HEK293 (cell line): Measurements from ENCODE around the gene ATP11C.
A peak's percentile ranks its signal among the peaks of the same experiment; 100 is the strongest.

Experiments used
- KLF1 ChIP-seq: fragments of 450-650 bp; formaldehyde crosslinking; IDR thresholded peaks from 2 replicates; pipeline ENCODE4 v1.5.1; 2016; ENCODE audit warnings: missing biosample characterization, missing genetic modification characterization
- KLF16 ChIP-seq: fragments of 450-650 bp; formaldehyde crosslinking; IDR thresholded peaks from 2 replicates; pipeline ENCODE4 v1.5.1; 2017; ENCODE audit warnings: missing biosample characterization, missing genetic modification characterization
- MYNN ChIP-seq: fragments of 450-650 bp; formaldehyde crosslinking; IDR thresholded peaks from 2 replicates; pipeline ENCODE4 v1.5.1; 2016; ENCODE audit warnings: missing biosample characterization, missing genetic modification characterization, borderline replicate concordance
- PRDM2 ChIP-seq: fragments of 450-650 bp; formaldehyde crosslinking; IDR thresholded peaks from 2 replicates; pipeline ENCODE4 v1.5.1; 2016; ENCODE audit warnings: missing biosample characterization, missing genetic modification characterization, borderline replicate concordance
- ZBTB20 ChIP-seq: fragments of 450-650 bp; formaldehyde crosslinking; IDR thresholded peaks from 2 replicates; pipeline ENCODE4 v1.5.1; 2016; ENCODE audit warnings: missing biosample characterization, missing genetic modification characterization
- ZBTB7A ChIP-seq: fragments of 450-650 bp; formaldehyde crosslinking; IDR thresholded peaks from 2 replicates; pipeline ENCODE4 v1.5.1; 2016; ENCODE audit warnings: low read depth, missing biosample characterization, missing genetic modification characterization
- ZBTB8A ChIP-seq: fragments of 450-650 bp; formaldehyde crosslinking; IDR thresholded peaks from 2 replicates; pipeline ENCODE4 v1.5.1; 2016; ENCODE audit warnings: missing biosample characterization, missing genetic modification characterization
- ZFP41 ChIP-seq: fragments of 450-650 bp; formaldehyde crosslinking; IDR thresholded peaks from 2 replicates; pipeline ENCODE4 v1.5.1; 2016; ENCODE audit warnings: missing biosample characterization, missing genetic modification characterization, borderline replicate concordance
- ZNF112 ChIP-seq: fragments of 450-650 bp; formaldehyde crosslinking; IDR thresholded peaks from 2 replicates; pipeline ENCODE4 v1.5.0; 2017; ENCODE audit warnings: missing biosample characterization, missing genetic modification characterization
- ZNF157 ChIP-seq: fragments of 450-650 bp; formaldehyde crosslinking; IDR thresholded peaks from 2 replicates; pipeline ENCODE4 v1.5.1; 2016; ENCODE audit warnings: missing biosample characterization, missing genetic modification characterization
- ZNF175 ChIP-seq: fragments of 450-650 bp; formaldehyde crosslinking; IDR thresholded peaks from 2 replicates; pipeline ENCODE4 v1.5.1; 2016; ENCODE audit warnings: missing biosample characterization, missing genetic modification characterization
- ZNF221 ChIP-seq: fragments of 450-650 bp; formaldehyde crosslinking; IDR thresholded peaks from 2 replicates; pipeline ENCODE4 v1.5.1; 2017; ENCODE audit warnings: missing biosample characterization, missing genetic modification characterization, borderline replicate concordance
- ZNF266 ChIP-seq: fragments of 450-650 bp; formaldehyde crosslinking; IDR thresholded peaks from 2 replicates; pipeline ENCODE4 v1.5.1; 2016; ENCODE audit warnings: missing biosample characterization, missing genetic modification characterization, low read depth
- ZNF311 ChIP-seq: fragments of 450-650 bp; formaldehyde crosslinking; IDR thresholded peaks from 2 replicates; pipeline ENCODE4 v1.5.1; 2017; ENCODE audit warnings: missing biosample characterization, missing genetic modification characterization, borderline replicate concordance
- ZNF350 ChIP-seq: fragments of 450-650 bp; formaldehyde crosslinking; IDR thresholded peaks from 2 replicates; pipeline ENCODE4 v1.5.0; 2017; ENCODE audit warnings: missing biosample characterization, mild to moderate bottlenecking, missing genetic modification characterization
- ZNF37A ChIP-seq: fragments of 450-650 bp; IDR thresholded peaks from 2 replicates; pipeline ENCODE4 v1.5.1; 2018; ENCODE audit warnings: missing biosample characterization, missing genetic modification characterization
- ZNF426 ChIP-seq: fragments of 450-650 bp; formaldehyde crosslinking; IDR thresholded peaks from 2 replicates; pipeline ENCODE4 v1.5.1; 2017; ENCODE audit warnings: missing biosample characterization, missing genetic modification characterization, mild to moderate bottlenecking, inconsistent platforms, moderate library complexity
- ZNF513 ChIP-seq: fragments of 450-650 bp; IDR thresholded peaks from 2 replicates; pipeline ENCODE4 v1.5.1; 2018; ENCODE audit warnings: missing biosample characterization, missing genetic modification characterization
- ZNF529 ChIP-seq: fragments of 450-650 bp; formaldehyde crosslinking; IDR thresholded peaks from 2 replicates; pipeline ENCODE4 v1.5.1; 2017; ENCODE audit warnings: missing genetic modification characterization, missing biosample characterization; ENCODE audit not compliant: insufficient replicate concordance
- ZNF555 ChIP-seq: fragments of 450-650 bp; formaldehyde crosslinking; conservative IDR thresholded peaks from 2 replicates; pipeline ENCODE4 v1.5.1; 2017; ENCODE audit warnings: missing biosample characterization, mild to moderate bottlenecking, missing genetic modification characterization, inconsistent platforms
- ZNF596 ChIP-seq: fragments of 450-650 bp; IDR thresholded peaks from 2 replicates; pipeline ENCODE4 v1.5.0; 2018; ENCODE audit warnings: missing biosample characterization, mild to moderate bottlenecking, missing genetic modification characterization, moderate library complexity
- ZNF626 ChIP-seq: fragments of 450-650 bp; sonication (Bioruptor Pico); formaldehyde crosslinking; IDR thresholded peaks from 2 replicates; pipeline ENCODE4 v1.5.1; 2018; ENCODE audit warnings: missing biosample characterization, missing genetic modification characterization, inconsistent platforms
- ZNF629 ChIP-seq: fragments of 450-650 bp; formaldehyde crosslinking; IDR thresholded peaks from 2 replicates; pipeline ENCODE4 v1.5.1; 2017; ENCODE audit warnings: missing biosample characterization, missing genetic modification characterization
- ZNF660 ChIP-seq: fragments of 450-650 bp; IDR thresholded peaks from 2 replicates; pipeline ENCODE4 v1.5.1; 2018; ENCODE audit warnings: missing biosample characterization, mild to moderate bottlenecking, missing genetic modification characterization
- ZNF664 ChIP-seq: fragments of 450-650 bp; formaldehyde crosslinking; IDR thresholded peaks from 2 replicates; pipeline ENCODE4 v1.5.1; 2016; ENCODE audit warnings: missing biosample characterization, missing genetic modification characterization
- ZNF776 ChIP-seq: fragments of 450-650 bp; formaldehyde crosslinking; IDR thresholded peaks from 2 replicates; pipeline ENCODE4 v1.5.0; 2017; ENCODE audit warnings: missing biosample characterization, missing genetic modification characterization, borderline replicate concordance
- ZSCAN30 ChIP-seq: fragments of 450-650 bp; IDR thresholded peaks from 2 replicates; pipeline ENCODE4 v1.5.1; 2018; ENCODE audit warnings: missing biosample characterization, mild to moderate bottlenecking, missing genetic modification characterization, moderate library complexity
- TF ChIP-seq, protein P1 (sequence below): fragments of 450-650 bp; formaldehyde crosslinking; IDR thresholded peaks from 2 replicates; pipeline ENCODE4 v1.5.1; 2016; ENCODE audit warnings: missing biosample characterization, missing genetic modification characterization
- TF ChIP-seq, protein P2 (sequence below): fragments of 450-650 bp; formaldehyde crosslinking; IDR thresholded peaks from 2 replicates; pipeline ENCODE4 v1.5.1; 2017; ENCODE audit warnings: missing biosample characterization, missing genetic modification characterization

The ATP11C gene

DNA sequence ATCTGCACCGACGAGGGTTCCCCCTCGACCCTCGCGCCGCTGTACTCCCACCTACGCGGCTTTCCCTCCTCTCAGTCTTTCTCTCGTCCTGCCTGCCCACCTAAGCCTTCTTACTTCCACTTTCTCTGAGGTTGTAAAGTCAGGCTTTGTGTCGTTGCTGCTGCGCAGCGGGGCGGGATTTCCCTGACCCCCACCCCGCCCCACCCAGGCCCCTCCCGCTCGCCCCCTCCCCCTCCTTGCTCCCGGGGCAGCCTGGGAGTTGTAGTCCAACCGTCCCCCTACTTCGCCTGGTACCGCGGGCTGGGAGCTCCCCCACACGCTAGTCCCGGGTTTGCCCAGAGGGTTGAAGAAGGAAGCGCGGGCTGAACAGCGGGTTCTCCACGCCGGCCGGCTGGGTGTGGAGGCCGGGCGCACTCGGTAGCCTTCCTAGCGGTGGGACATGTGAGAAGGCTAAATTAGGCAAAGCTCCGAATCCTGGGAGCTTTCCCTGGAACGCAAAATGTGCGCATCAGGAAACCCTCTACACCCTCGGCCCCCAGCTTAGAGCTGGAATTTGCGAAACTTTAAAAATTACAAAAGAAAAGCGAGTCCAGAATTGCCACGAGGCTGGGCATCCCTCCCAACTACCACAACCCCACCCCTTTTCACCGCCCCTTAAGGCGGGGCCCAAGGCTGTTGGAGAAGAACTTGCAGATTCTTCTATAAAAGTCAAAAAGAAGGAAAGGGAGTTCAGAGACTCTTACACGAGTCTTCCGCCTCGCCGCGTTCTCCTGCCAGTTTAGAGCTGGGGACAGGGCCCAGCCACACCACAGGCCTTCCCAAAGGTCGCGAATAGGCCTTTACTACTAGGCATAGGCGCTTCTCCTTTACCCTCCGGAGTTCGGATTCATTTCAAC lies at the start of gene ATP11C (continued):
- TF ChIP-seq ZBTB7A (tag by site-specific recombination), result no peak
- TF ChIP-seq ZBTB20 (tag by site-specific recombination), result peak; percentile 78
- no peak for TF ChIP-seq ZNF776 (tag by site-specific recombination)
- no peak for TF ChIP-seq ZNF266 (tag by site-specific recombination)
- no peak for TF ChIP-seq ZNF112 (tag by site-specific recombination)
- TF ChIP-seq, protein P1, sequence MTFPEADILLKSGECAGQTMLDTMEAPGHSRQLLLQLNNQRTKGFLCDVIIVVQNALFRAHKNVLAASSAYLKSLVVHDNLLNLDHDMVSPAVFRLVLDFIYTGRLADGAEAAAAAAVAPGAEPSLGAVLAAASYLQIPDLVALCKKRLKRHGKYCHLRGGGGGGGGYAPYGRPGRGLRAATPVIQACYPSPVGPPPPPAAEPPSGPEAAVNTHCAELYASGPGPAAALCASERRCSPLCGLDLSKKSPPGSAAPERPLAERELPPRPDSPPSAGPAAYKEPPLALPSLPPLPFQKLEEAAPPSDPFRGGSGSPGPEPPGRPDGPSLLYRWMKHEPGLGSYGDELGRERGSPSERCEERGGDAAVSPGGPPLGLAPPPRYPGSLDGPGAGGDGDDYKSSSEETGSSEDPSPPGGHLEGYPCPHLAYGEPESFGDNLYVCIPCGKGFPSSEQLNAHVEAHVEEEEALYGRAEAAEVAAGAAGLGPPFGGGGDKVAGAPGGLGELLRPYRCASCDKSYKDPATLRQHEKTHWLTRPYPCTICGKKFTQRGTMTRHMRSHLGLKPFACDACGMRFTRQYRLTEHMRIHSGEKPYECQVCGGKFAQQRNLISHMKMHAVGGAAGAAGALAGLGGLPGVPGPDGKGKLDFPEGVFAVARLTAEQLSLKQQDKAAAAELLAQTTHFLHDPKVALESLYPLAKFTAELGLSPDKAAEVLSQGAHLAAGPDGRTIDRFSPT, result no peak
- no peak for TF ChIP-seq ZNF221
- TF ChIP-seq, protein P2, sequence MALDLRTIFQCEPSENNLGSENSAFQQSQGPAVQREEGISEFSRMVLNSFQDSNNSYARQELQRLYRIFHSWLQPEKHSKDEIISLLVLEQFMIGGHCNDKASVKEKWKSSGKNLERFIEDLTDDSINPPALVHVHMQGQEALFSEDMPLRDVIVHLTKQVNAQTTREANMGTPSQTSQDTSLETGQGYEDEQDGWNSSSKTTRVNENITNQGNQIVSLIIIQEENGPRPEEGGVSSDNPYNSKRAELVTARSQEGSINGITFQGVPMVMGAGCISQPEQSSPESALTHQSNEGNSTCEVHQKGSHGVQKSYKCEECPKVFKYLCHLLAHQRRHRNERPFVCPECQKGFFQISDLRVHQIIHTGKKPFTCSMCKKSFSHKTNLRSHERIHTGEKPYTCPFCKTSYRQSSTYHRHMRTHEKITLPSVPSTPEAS (tag by site-specific recombination), result no peak
- TF ChIP-seq KLF1 (tag by site-specific recombination), result peak; percentile 29; the same call in 1 of the 2 replicates
- TF ChIP-seq ZSCAN30 (tag by site-specific recombination), result no peak
- no peak for TF ChIP-seq ZNF311
- no peak for TF ChIP-seq ZNF157 (tag by site-specific recombination)
- peak; percentile 94 for TF ChIP-seq MYNN
- TF ChIP-seq ZNF660 (tag by site-specific recombination), result peak; percentile 17; the same call in 1 of the 2 replicates
- TF ChIP-seq KLF16 (tag by site-specific recombination), result peak; percentile 47; the same call in 1 of the 2 replicates
- TF ChIP-seq PRDM2 (tag by site-specific recombination), result no peak
- no peak for TF ChIP-seq ZNF596 (tag by site-specific recombination)
- TF ChIP-seq ZNF350 (tag by site-specific recombination), result no peak
- 0 out of 2 replicates have a peak, but pooled peaks have one; percentile 33 for TF ChIP-seq ZNF629
- TF ChIP-seq ZNF555 (tag by site-specific recombination), result no peak
- no peak for TF ChIP-seq ZNF426 (tag by site-specific recombination)
- TF ChIP-seq ZNF37A (tag by site-specific recombination), result no peak
- no peak for TF ChIP-seq ZNF529
- no peak for TF ChIP-seq ZNF513 (tag by site-specific recombination)
- no peak for TF ChIP-seq ZNF626
- no peak for TF ChIP-seq ZNF664 (tag by site-specific recombination)
- TF ChIP-seq ZFP41 (tag by site-specific recombination), result no peak
- TF ChIP-seq ZNF175 (tag by site-specific recombination), result no peak
- peak; percentile 67 for TF ChIP-seq ZBTB8A (tag by site-specific recombination)
